Parathyroid adenoma (tissue), 2 donors: ENCODE results near the gene ARFIP1.

Experiments used
- H2AFZ ChIP-seq: fragments of 300-600 bp; sonication (generic); one replicate; pipeline ENCODE4 v1.7.0; 2017; ENCODE audit warnings: antibody characterized with exemption, mild to moderate bottlenecking
- H3K27ac ChIP-seq: fragments of 300-600 bp; sonication (generic); one replicate; pipeline ENCODE4 v1.7.0; 2017
- H3K27me3 ChIP-seq: fragments of 300-600 bp; sonication (generic); one replicate; pipeline ENCODE4 v1.7.0; 2017; ENCODE audit warnings: low read length; ENCODE audit not compliant: control insufficient read depth, insufficient read depth
- H3K36me3 ChIP-seq: fragments of 300-600 bp; sonication (generic); one replicate; pipeline ENCODE4 v1.7.0; 2017; ENCODE audit warnings: low read length; ENCODE audit not compliant: control insufficient read depth, insufficient read depth
- H3K4me1 ChIP-seq: fragments of 300-600 bp; sonication (generic); one replicate; pipeline ENCODE4 v1.7.0; 2017; ENCODE audit warnings: control low read depth
- H3K4me2 ChIP-seq: fragments of 300-600 bp; sonication (generic); one replicate; pipeline ENCODE4 v1.7.0; 2017; ENCODE audit warnings: low read length
- H3K4me3 ChIP-seq: fragments of 300-600 bp; sonication (generic); one replicate; pipeline ENCODE4 v1.7.0; 2017; ENCODE audit warnings: low read depth, low read length
- H3K79me2 ChIP-seq: fragments of 300-600 bp; sonication (generic); one replicate; pipeline ENCODE4 v1.7.0; 2017; ENCODE audit warnings: control low read depth
- H3K9ac ChIP-seq: fragments of 300-600 bp; sonication (generic); one replicate; pipeline ENCODE4 v1.7.0; 2017; ENCODE audit warnings: mild to moderate bottlenecking
- H3K9me3 ChIP-seq: fragments of 300-600 bp; sonication (generic); one replicate; pipeline ENCODE4 v1.7.0; 2017; ENCODE audit warnings: low read length; ENCODE audit not compliant: control insufficient read depth
- CTCF ChIP-seq: fragments of 300-600 bp; sonication (generic); IDR thresholded peaks from one replicate; pipeline ENCODE4 v1.7.0; 2017; ENCODE audit warnings: antibody characterized with exemption, mild to moderate bottlenecking
- donor health status: primary hyperparathyroidism.

The ARFIP1 gene

GRCh38 chr4:152898606-152899005, 118.9 kb downstream of the ARFIP1 start:
- H3K9ac ChIP-seq: no peak overlapping the region
- H3K27me3 ChIP-seq: no peaks in the 10 kb centered on the region
- no peaks in the 10 kb centered on the region for H3K79me2 ChIP-seq
- H3K4me3 ChIP-seq: no peak overlapping the region
- no peak overlapping the region for H3K27ac ChIP-seq
- no peak for TF ChIP-seq CTCF
- H3K9me3 ChIP-seq: no peaks in the 10 kb centered on the region
- no peak overlapping the region for H2AFZ ChIP-seq
- no peaks in the 10 kb centered on the region for H3K4me1 ChIP-seq
- no peak overlapping the region for H3K4me2 ChIP-seq
- no peaks in the 10 kb centered on the region for H3K36me3 ChIP-seq

GRCh38 chr4:152900395-152900794, 120.6 kb downstream of the ARFIP1 start:
- no peaks in the 10 kb centered on the region for H3K36me3 ChIP-seq
- no peak overlapping the region for H3K9ac ChIP-seq
- H3K27me3 ChIP-seq: no peaks in the 10 kb centered on the region
- H3K27ac ChIP-seq: no peak overlapping the region
- TF ChIP-seq CTCF: no peak
- H3K4me2 ChIP-seq: no peak overlapping the region
- no peaks in the 10 kb centered on the region for H3K9me3 ChIP-seq
- no peaks in the 10 kb centered on the region for H3K79me2 ChIP-seq
- no peak overlapping the region for H2AFZ ChIP-seq
- no peak overlapping the region for H3K4me3 ChIP-seq
- no peaks in the 10 kb centered on the region for H3K4me1 ChIP-seq

GRCh38 chr4:152901205-152901604, 121.5 kb downstream of the ARFIP1 start:
- TF ChIP-seq CTCF: no peak
- Histone ChIP-seq H3K27me3 (no peaks in the 10 kb centered on the region), H2AFZ (no peak overlapping the region), H3K4me1 (no peaks in the 10 kb centered on the region), H3K36me3 (no peaks in the 10 kb centered on the region), H3K79me2 (no peaks in the 10 kb centered on the region), H3K9me3 (no peaks in the 10 kb centered on the region), H3K4me2 (no peak overlapping the region), H3K9ac (no peak overlapping the region), H3K27ac (no peak overlapping the region), H3K4me3 (no peak overlapping the region)

GRCh38 chr4:152903658-152904057, 123.9 kb downstream of the ARFIP1 start:
- Histone ChIP-seq H3K4me1 (no peaks in the 10 kb centered on the region), H3K79me2 (no peaks in the 10 kb centered on the region), H3K9me3 (no peaks in the 10 kb centered on the region), H2AFZ (no peak overlapping the region), H3K36me3 (no peaks in the 10 kb centered on the region), H3K4me3 (no peak overlapping the region), H3K4me2 (no peak overlapping the region), H3K27me3 (no peaks in the 10 kb centered on the region), H3K27ac (no peak overlapping the region), H3K9ac (no peak overlapping the region)
- TF ChIP-seq CTCF: no peak

- H3K4me2 ChIP-seq: no peak overlapping the region
- no peaks in the 10 kb centered on the region for H3K4me1 ChIP-seq
- no peak overlapping the region for H3K4me3 ChIP-seq
- no peaks in the 10 kb centered on the region for H3K36me3 ChIP-seq
- no peak for TF ChIP-seq CTCF
- no peaks in the 10 kb centered on the region for H3K9me3 ChIP-seq
- no peak overlapping the region for H3K27ac ChIP-seq
- no peaks in the 10 kb centered on the region for H3K79me2 ChIP-seq
- H2AFZ ChIP-seq: no peak overlapping the region
- H3K9ac ChIP-seq: no peak overlapping the region
- no peaks in the 10 kb centered on the region for H3K27me3 ChIP-seq
Observed at GRCh38 chr4:152909901-152910300, 130.1 kb downstream of the ARFIP1 start.
